Neural cell (in vitro differentiated cells): ENCODE data around the gene CDH4.

Source experiments
- EZH2 ChIP-seq: fragments of 200-600, 300-800 bp; shearing (Covaris generic), sonication (generic); IDR thresholded peaks from 2 replicates; pipeline ENCODE4 v1.6.1; 2014; ENCODE audit warnings: antibody characterized with exemption, low read length, borderline replicate concordance, mild to moderate bottlenecking; ENCODE audit not compliant: insufficient read depth, poor library complexity, severe bottlenecking
- TF ChIP-seq, protein P1 (sequence below): fragments of 450-650 bp; IDR thresholded peaks from 2 replicates; pipeline ENCODE4 v1.5.1; 2014; ENCODE audit warnings: antibody characterized with exemption, mild to moderate bottlenecking, moderate library complexity; ENCODE audit not compliant: poor library complexity, severe bottlenecking
- TF ChIP-seq, protein P2 (sequence below): IDR thresholded peaks from 2 replicates; pipeline ENCODE4 v1.6.1; 2012; ENCODE audit warnings: borderline replicate concordance

DNA sequence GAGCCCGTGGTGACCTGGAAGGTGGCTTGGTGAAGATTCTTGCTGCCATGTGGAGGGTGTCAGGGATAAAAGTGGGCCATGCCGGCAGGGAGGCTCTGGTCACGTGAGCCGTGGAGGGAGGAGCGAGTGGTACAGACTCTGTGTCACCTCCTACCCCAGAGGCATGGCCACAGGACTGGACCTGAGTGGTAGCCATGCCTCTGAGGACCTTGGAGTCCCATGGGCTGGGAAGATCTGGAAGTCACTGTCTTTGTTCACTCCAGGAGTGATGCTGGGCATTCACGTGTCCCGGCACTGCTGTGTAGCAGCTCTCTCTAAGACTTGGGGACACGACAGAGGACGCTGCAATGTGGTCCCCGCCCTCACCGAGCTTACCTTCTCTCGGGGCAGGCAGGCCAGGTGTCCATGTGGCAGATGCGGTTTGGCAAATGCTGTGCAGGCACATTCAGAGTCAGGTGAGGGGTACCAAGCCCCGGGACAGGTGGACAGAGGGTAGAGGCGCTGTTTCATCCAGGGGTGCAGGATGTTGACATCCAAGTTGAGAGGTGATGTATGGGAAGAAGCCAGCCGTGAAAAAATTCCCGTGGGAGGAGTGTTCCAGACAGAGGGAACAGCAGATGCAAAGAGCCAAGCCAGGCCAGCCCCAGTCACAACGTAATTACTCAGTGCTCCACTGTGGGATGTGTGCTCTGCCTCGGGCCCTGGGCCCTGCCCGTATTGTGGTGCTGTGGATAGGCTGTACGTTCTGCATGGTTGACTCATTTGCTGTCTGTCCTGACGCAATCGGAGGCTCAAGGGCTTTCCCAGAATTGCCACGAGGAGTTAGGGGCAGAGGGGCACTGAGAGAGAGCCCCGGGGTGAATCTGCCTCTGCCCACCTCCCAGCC is 505.9 kb downstream of the CDH4 start:
- TF ChIP-seq, protein P1, sequence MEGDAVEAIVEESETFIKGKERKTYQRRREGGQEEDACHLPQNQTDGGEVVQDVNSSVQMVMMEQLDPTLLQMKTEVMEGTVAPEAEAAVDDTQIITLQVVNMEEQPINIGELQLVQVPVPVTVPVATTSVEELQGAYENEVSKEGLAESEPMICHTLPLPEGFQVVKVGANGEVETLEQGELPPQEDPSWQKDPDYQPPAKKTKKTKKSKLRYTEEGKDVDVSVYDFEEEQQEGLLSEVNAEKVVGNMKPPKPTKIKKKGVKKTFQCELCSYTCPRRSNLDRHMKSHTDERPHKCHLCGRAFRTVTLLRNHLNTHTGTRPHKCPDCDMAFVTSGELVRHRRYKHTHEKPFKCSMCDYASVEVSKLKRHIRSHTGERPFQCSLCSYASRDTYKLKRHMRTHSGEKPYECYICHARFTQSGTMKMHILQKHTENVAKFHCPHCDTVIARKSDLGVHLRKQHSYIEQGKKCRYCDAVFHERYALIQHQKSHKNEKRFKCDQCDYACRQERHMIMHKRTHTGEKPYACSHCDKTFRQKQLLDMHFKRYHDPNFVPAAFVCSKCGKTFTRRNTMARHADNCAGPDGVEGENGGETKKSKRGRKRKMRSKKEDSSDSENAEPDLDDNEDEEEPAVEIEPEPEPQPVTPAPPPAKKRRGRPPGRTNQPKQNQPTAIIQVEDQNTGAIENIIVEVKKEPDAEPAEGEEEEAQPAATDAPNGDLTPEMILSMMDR: no peak
- TF ChIP-seq EZH2: no peak
- TF ChIP-seq, protein P2, sequence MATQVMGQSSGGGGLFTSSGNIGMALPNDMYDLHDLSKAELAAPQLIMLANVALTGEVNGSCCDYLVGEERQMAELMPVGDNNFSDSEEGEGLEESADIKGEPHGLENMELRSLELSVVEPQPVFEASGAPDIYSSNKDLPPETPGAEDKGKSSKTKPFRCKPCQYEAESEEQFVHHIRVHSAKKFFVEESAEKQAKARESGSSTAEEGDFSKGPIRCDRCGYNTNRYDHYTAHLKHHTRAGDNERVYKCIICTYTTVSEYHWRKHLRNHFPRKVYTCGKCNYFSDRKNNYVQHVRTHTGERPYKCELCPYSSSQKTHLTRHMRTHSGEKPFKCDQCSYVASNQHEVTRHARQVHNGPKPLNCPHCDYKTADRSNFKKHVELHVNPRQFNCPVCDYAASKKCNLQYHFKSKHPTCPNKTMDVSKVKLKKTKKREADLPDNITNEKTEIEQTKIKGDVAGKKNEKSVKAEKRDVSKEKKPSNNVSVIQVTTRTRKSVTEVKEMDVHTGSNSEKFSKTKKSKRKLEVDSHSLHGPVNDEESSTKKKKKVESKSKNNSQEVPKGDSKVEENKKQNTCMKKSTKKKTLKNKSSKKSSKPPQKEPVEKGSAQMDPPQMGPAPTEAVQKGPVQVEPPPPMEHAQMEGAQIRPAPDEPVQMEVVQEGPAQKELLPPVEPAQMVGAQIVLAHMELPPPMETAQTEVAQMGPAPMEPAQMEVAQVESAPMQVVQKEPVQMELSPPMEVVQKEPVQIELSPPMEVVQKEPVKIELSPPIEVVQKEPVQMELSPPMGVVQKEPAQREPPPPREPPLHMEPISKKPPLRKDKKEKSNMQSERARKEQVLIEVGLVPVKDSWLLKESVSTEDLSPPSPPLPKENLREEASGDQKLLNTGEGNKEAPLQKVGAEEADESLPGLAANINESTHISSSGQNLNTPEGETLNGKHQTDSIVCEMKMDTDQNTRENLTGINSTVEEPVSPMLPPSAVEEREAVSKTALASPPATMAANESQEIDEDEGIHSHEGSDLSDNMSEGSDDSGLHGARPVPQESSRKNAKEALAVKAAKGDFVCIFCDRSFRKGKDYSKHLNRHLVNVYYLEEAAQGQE: no peak
